ENCODE results near the gene LRRC4C.

DNA sequence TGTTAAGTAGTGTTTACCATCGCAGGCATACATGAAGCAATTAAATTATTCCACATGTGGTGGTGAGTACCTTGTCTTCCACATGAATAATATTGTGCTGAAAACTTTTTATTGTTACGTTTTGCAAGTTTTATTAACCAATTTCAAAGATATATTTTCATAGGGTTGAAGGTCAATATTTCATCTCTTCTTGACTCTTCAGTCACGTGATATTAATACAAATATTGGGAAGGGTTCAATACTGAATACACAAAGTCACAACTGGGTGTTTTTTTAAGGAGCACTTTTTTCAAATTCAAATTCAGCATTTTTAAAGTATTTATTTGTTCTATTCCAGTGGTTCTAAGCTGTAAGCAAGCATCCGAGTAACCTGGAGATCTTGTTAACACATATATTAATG is 348.9 kb downstream of the LRRC4C start:
- TF ChIP-seq, protein P1, sequence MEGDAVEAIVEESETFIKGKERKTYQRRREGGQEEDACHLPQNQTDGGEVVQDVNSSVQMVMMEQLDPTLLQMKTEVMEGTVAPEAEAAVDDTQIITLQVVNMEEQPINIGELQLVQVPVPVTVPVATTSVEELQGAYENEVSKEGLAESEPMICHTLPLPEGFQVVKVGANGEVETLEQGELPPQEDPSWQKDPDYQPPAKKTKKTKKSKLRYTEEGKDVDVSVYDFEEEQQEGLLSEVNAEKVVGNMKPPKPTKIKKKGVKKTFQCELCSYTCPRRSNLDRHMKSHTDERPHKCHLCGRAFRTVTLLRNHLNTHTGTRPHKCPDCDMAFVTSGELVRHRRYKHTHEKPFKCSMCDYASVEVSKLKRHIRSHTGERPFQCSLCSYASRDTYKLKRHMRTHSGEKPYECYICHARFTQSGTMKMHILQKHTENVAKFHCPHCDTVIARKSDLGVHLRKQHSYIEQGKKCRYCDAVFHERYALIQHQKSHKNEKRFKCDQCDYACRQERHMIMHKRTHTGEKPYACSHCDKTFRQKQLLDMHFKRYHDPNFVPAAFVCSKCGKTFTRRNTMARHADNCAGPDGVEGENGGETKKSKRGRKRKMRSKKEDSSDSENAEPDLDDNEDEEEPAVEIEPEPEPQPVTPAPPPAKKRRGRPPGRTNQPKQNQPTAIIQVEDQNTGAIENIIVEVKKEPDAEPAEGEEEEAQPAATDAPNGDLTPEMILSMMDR (IDR thresholded peaks at IDR 0.05), result no peak
- TF ChIP-seq MAX (IDR thresholded peaks at IDR 0.05; ENCODE audit: low read depth), result no peak
- TF ChIP-seq EP300 (IDR thresholded peaks at IDR 0.05; ENCODE audit: borderline replicate concordance in 1 of 2, low read depth in 1 of 2, low read length in 1 of 2), result no peak
- no peak for TF ChIP-seq NRF1 (IDR thresholded peaks at IDR 0.05; ENCODE audit: low read depth, low read length)
- no peak for TF ChIP-seq ELF1 (IDR thresholded peaks at IDR 0.05)
- no peak for TF ChIP-seq FOXJ3 (CRISPR knock-in tag; IDR thresholded peaks at IDR 0.05)
- TF ChIP-seq RFX5 (IDR thresholded peaks at IDR 0.05; ENCODE audit: low read length), result no peak
- no peak for TF ChIP-seq REST (IDR thresholded peaks at IDR 0.05; ENCODE audit: low read depth, low read length)

All from SK-N-SH (cell line).